Ishikawa (cell line): ENCODE measurements around the gene KRTAP10-7.

Source experiments
- CEBPB ChIP-seq: IDR thresholded peaks from 2 replicates; pipeline ENCODE4 v1.6.1; 2012
- RAD21 ChIP-seq: IDR thresholded peaks from 2 replicates; pipeline ENCODE4 v1.6.1; 2012; ENCODE audit warnings: low read depth
- TF ChIP-seq, protein P1 (sequence below): IDR thresholded peaks from 2 replicates; pipeline ENCODE4 v1.6.1; 2012
- TF ChIP-seq, protein P2 (sequence below): IDR thresholded peaks from 2 replicates; pipeline ENCODE4 v1.6.1; 2012; ENCODE audit warnings: low read depth, mild to moderate bottlenecking

DNA sequence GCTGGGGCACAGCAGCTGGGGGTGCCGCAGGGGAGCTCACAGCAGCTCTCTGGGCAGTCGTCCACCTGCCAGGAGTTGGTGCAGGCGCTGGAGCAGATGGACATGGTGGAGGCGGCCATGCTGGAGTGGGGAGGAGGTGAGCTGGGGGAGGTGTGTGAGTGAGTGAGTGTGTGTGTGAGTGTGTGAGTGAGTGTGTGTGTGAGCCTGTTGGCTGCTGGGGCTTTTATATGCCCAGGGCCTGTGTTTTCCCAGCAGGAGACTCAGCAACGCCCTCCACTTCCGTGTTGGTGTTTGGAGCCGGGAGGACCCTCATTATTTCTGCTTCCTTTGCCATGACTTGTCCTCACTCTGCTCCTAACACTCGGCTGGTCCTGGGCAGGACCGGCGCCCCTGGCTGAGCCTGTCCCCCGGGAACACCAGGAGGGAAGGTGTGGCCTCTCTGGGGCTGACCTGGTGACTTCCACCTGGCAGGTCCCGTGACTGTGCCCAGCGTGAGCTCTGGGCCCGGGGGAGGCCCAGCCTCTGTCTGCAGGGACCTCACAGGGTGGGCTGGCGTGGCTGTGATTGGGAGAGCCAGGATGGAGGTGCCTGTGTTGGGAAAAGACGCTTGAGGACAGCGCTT, 48.9 kb upstream of the KRTAP10-7 start, which contains the start of gene KRTAP10-2:
- TF ChIP-seq, protein P1, sequence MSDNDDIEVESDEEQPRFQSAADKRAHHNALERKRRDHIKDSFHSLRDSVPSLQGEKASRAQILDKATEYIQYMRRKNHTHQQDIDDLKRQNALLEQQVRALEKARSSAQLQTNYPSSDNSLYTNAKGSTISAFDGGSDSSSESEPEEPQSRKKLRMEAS: no peak
- TF ChIP-seq, protein P2, sequence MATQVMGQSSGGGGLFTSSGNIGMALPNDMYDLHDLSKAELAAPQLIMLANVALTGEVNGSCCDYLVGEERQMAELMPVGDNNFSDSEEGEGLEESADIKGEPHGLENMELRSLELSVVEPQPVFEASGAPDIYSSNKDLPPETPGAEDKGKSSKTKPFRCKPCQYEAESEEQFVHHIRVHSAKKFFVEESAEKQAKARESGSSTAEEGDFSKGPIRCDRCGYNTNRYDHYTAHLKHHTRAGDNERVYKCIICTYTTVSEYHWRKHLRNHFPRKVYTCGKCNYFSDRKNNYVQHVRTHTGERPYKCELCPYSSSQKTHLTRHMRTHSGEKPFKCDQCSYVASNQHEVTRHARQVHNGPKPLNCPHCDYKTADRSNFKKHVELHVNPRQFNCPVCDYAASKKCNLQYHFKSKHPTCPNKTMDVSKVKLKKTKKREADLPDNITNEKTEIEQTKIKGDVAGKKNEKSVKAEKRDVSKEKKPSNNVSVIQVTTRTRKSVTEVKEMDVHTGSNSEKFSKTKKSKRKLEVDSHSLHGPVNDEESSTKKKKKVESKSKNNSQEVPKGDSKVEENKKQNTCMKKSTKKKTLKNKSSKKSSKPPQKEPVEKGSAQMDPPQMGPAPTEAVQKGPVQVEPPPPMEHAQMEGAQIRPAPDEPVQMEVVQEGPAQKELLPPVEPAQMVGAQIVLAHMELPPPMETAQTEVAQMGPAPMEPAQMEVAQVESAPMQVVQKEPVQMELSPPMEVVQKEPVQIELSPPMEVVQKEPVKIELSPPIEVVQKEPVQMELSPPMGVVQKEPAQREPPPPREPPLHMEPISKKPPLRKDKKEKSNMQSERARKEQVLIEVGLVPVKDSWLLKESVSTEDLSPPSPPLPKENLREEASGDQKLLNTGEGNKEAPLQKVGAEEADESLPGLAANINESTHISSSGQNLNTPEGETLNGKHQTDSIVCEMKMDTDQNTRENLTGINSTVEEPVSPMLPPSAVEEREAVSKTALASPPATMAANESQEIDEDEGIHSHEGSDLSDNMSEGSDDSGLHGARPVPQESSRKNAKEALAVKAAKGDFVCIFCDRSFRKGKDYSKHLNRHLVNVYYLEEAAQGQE: no peak
- TF ChIP-seq RAD21 (no peak), CEBPB (no peak)
